Liver (tissue), 3 donors: ENCODE data around the gene FOXO3.

Source experiments
- FOXA1 ChIP-seq: IDR thresholded peaks from 2 replicates; pipeline ENCODE4 v1.6.1; 2016; ENCODE audit warnings: antibody characterized with exemption
- GABPA ChIP-seq, 2 donors: IDR thresholded peaks in 1 of 2; conservative IDR thresholded peaks in 1 of 2; 2 replicates each; pipeline ENCODE4 v1.6.1; 2016; ENCODE audit warnings: antibody characterized with exemption in 2 of 2, mild to moderate bottlenecking in 1 of 2, moderate library complexity in 1 of 2
- RAD21 ChIP-seq, 2 donors: IDR thresholded peaks; 2 replicates each; pipeline ENCODE4 v1.6.1; 2016; ENCODE audit warnings: antibody characterized with exemption in 2 of 2, mild to moderate bottlenecking in 2 of 2
- TAF1 ChIP-seq: conservative IDR thresholded peaks from 2 replicates; pipeline ENCODE4 v1.6.1; 2016; ENCODE audit warnings: antibody characterized with exemption, mild to moderate bottlenecking
- TF ChIP-seq, protein P1 (sequence below): fragments of 150-350 bp; IDR thresholded peaks from 2 replicates; pipeline ENCODE4 v1.5.1; 2017; ENCODE audit warnings: improper control_type of control experiment, low read depth, low read length; ENCODE audit not compliant: missing input control
- TF ChIP-seq, protein P2 (sequence below): IDR thresholded peaks from 2 replicates; pipeline ENCODE4 v1.6.1; 2016; ENCODE audit warnings: antibody characterized with exemption, mild to moderate bottlenecking
- TF ChIP-seq, protein P3 (sequence below): IDR thresholded peaks from 2 replicates; pipeline ENCODE4 v1.6.1; 2016; ENCODE audit warnings: antibody characterized with exemption
- donor health status: healthy.
- donor health status: healthy.

DNA sequence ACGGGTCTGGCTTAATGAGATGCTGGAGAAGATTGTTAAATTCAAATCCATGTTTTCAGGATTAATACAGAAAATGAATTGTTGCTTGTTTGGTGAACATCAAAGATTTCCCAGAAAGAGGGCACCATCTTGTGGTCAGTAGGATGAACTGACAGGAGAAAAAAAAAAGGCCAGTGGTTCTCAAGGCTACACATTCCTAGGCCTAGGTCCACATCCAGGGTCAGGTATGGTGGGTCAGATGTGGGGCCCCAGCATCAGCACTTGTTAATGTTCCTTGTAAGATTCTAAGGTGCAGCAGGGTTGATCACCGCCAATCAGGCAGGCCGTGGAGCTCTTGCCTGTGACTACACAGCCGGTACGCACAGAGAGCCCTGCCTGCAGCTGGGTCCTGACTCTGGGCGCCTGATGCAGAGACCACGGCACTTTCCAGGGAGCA is 34.0 kb upstream of the FOXO3 start:
- no peak for TF ChIP-seq GABPA (IDR thresholded peaks at IDR 0.05 in 1 of 2, conservative IDR thresholded peaks at IDR 0.05 in 1 of 2)
- TF ChIP-seq, protein P1, sequence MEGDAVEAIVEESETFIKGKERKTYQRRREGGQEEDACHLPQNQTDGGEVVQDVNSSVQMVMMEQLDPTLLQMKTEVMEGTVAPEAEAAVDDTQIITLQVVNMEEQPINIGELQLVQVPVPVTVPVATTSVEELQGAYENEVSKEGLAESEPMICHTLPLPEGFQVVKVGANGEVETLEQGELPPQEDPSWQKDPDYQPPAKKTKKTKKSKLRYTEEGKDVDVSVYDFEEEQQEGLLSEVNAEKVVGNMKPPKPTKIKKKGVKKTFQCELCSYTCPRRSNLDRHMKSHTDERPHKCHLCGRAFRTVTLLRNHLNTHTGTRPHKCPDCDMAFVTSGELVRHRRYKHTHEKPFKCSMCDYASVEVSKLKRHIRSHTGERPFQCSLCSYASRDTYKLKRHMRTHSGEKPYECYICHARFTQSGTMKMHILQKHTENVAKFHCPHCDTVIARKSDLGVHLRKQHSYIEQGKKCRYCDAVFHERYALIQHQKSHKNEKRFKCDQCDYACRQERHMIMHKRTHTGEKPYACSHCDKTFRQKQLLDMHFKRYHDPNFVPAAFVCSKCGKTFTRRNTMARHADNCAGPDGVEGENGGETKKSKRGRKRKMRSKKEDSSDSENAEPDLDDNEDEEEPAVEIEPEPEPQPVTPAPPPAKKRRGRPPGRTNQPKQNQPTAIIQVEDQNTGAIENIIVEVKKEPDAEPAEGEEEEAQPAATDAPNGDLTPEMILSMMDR, result peak; percentile 92
- peak; percentile 92 to 94 for TF ChIP-seq RAD21 (IDR thresholded peaks at IDR 0.05)
- TF ChIP-seq, protein P2, sequence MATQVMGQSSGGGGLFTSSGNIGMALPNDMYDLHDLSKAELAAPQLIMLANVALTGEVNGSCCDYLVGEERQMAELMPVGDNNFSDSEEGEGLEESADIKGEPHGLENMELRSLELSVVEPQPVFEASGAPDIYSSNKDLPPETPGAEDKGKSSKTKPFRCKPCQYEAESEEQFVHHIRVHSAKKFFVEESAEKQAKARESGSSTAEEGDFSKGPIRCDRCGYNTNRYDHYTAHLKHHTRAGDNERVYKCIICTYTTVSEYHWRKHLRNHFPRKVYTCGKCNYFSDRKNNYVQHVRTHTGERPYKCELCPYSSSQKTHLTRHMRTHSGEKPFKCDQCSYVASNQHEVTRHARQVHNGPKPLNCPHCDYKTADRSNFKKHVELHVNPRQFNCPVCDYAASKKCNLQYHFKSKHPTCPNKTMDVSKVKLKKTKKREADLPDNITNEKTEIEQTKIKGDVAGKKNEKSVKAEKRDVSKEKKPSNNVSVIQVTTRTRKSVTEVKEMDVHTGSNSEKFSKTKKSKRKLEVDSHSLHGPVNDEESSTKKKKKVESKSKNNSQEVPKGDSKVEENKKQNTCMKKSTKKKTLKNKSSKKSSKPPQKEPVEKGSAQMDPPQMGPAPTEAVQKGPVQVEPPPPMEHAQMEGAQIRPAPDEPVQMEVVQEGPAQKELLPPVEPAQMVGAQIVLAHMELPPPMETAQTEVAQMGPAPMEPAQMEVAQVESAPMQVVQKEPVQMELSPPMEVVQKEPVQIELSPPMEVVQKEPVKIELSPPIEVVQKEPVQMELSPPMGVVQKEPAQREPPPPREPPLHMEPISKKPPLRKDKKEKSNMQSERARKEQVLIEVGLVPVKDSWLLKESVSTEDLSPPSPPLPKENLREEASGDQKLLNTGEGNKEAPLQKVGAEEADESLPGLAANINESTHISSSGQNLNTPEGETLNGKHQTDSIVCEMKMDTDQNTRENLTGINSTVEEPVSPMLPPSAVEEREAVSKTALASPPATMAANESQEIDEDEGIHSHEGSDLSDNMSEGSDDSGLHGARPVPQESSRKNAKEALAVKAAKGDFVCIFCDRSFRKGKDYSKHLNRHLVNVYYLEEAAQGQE, result no peak
- TF ChIP-seq, protein P3, sequence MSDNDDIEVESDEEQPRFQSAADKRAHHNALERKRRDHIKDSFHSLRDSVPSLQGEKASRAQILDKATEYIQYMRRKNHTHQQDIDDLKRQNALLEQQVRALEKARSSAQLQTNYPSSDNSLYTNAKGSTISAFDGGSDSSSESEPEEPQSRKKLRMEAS, result no peak
- no peak for TF ChIP-seq TAF1
- TF ChIP-seq FOXA1, result no peak
